ENCODE data around the gene STC2.
A peak's percentile ranks its signal among the peaks of the same experiment; 100 is the strongest.

The STC2 gene

GRCh38 chr5:173314166-173314952 lies 13.9 kb downstream of the STC2 start:
- Histone ChIP-seq H2AFZ (no peak overlapping the region), H3K9me3 (ENCODE audit: control insufficient read depth, low read length) (no peaks in the 10 kb centered on the region), H3K27me3 (ENCODE audit: control insufficient read depth, insufficient read depth, low read length) (no peaks in the 10 kb centered on the region), H3K27ac (no peak overlapping the region), H3K4me3 (ENCODE audit: low read depth, low read length) (no peak overlapping the region), H3K79me2 (no peaks in the 10 kb centered on the region), H3K9ac (no peak overlapping the region), H3K4me1 (peaks cover 13% of the 10 kb centered on the region), H3K4me2 (ENCODE audit: low read length) (no peak overlapping the region), H3K36me3 (ENCODE audit: control insufficient read depth, insufficient read depth, low read length) (no peaks in the 10 kb centered on the region)
- TF ChIP-seq CTCF (IDR thresholded peaks at IDR 0.05), result no peak

GRCh38 chr5:173313351-173313801 lies 14.8 kb downstream of the STC2 start:
- peak overlapping the region; percentile 12 for H3K27ac ChIP-seq
- H3K9ac ChIP-seq, result no peak overlapping the region
- no peak overlapping the region for H3K4me3 ChIP-seq (ENCODE audit: low read depth, low read length)
- no peaks in the 10 kb centered on the region for H3K9me3 ChIP-seq (ENCODE audit: control insufficient read depth, low read length)
- H3K79me2 ChIP-seq, result no peaks in the 10 kb centered on the region
- H3K27me3 ChIP-seq (ENCODE audit: control insufficient read depth, insufficient read depth, low read length), result no peaks in the 10 kb centered on the region
- H3K4me1 ChIP-seq, result peaks cover 13% of the 10 kb centered on the region
- no peak overlapping the region for H2AFZ ChIP-seq
- no peak overlapping the region for H3K4me2 ChIP-seq (ENCODE audit: low read length)
- no peak for TF ChIP-seq CTCF (IDR thresholded peaks at IDR 0.05)
- H3K36me3 ChIP-seq (ENCODE audit: control insufficient read depth, insufficient read depth, low read length), result no peaks in the 10 kb centered on the region

GRCh38 chr5:173312821-173313220 lies 15.4 kb downstream of the STC2 start:
- no peaks in the 10 kb centered on the region for H3K27me3 ChIP-seq (ENCODE audit: control insufficient read depth, insufficient read depth, low read length)
- H3K4me3 ChIP-seq (ENCODE audit: low read depth, low read length), result no peak overlapping the region
- TF ChIP-seq CTCF (IDR thresholded peaks at IDR 0.05), result no peak
- H2AFZ ChIP-seq, result no peak overlapping the region
- no peak overlapping the region for H3K27ac ChIP-seq
- peaks cover 13% of the 10 kb centered on the region for H3K4me1 ChIP-seq
- no peaks in the 10 kb centered on the region for H3K36me3 ChIP-seq (ENCODE audit: control insufficient read depth, insufficient read depth, low read length)
- H3K9me3 ChIP-seq (ENCODE audit: control insufficient read depth, low read length), result no peaks in the 10 kb centered on the region
- no peak overlapping the region for H3K9ac ChIP-seq
- no peaks in the 10 kb centered on the region for H3K79me2 ChIP-seq
- no peak overlapping the region for H3K4me2 ChIP-seq (ENCODE audit: low read length)

GRCh38 chr5:173311818-173312585 lies 16.2 kb downstream of the STC2 start:
- Histone ChIP-seq H3K27ac (no peak overlapping the region), H3K4me3 (ENCODE audit: low read depth, low read length) (no peak overlapping the region), H3K79me2 (no peaks in the 10 kb centered on the region), H3K9ac (no peak overlapping the region), H3K27me3 (ENCODE audit: control insufficient read depth, insufficient read depth, low read length) (no peaks in the 10 kb centered on the region), H2AFZ (no peak overlapping the region), H3K4me2 (ENCODE audit: low read length) (no peak overlapping the region), H3K9me3 (ENCODE audit: control insufficient read depth, low read length) (no peaks in the 10 kb centered on the region), H3K4me1 (peaks cover 13% of the 10 kb centered on the region), H3K36me3 (ENCODE audit: control insufficient read depth, insufficient read depth, low read length) (no peaks in the 10 kb centered on the region)
- TF ChIP-seq CTCF (IDR thresholded peaks at IDR 0.05), result no peak

All from parathyroid adenoma (tissue), 2 donors.